RPMI7951 (cell line): ENCODE measurements around the gene HOXA10. TPM values are rescaled to one million over a fixed set of nuclear protein-coding genes. Genes with fewer than 3 reads are reported as not detected.

Experiments
- DNase-seq: peaks from one replicate; pipeline ENCODE4 v3.0.0-alpha.2; 2012; ENCODE audit warnings: low read depth
- total RNA-seq: library from RNA; depleted of rRNA; stranded (reverse); fragments of >200 nt; shearing (Covaris generic); gene quantifications from 2 replicates; pipeline ENCODE4 v1.2.3, GENCODE V29; 2014

HOXA10 gene
- total RNA-seq, 1 experiment from 2014 or later: 18.7 TPM

GRCh38 chr7:27157702-27158431 lies 16.3 kb downstream of the HOXA10 start:
- no peak for DNase-seq

GRCh38 chr7:27156916-27157701 lies 17.0 kb downstream of the HOXA10 start:
- no peak for DNase-seq

- DNase-seq: peak; percentile 81
These were observed 17.6 kb downstream of the HOXA10 start, which contains the start of gene HOXA7 for GRCh38 chr7:27156508-27156898. Gene HOXA7, minus strand, starts transcription at chr7:27156675. Its CDS starts 130 bp downstream, at chr7:27156545.

GRCh38 chr7:27155816-27156507 lies 18.2 kb downstream of the HOXA10 start:
- peak; percentile 58 for DNase-seq

- DNase-seq: no peak
These were observed 19.0 kb downstream of the HOXA10 start for GRCh38 chr7:27154901-27155815.

- no peak for DNase-seq
These were observed 19.8 kb downstream of the HOXA10 start for GRCh38 chr7:27154369-27154768.

- DNase-seq: no peak
These were observed 20.6 kb downstream of the HOXA10 start for GRCh38 chr7:27153526-27153925.

- no peak for DNase-seq
These were observed 21.2 kb downstream of the HOXA10 start for GRCh38 chr7:27152816-27153442.

GRCh38 chr7:27151931-27152815 lies 21.9 kb downstream of the HOXA10 start, which contains the start of gene HOXA3:
Gene HOXA3, minus strand, starts transcription at chr7:27152583. Its CDS starts 41,943 bp downstream, at chr7:27110640.
- DNase-seq: peak; percentile 78

GRCh38 chr7:27151341-27151930 lies 22.7 kb downstream of the HOXA10 start:
- DNase-seq: no peak

- DNase-seq: peak; percentile 89
These were observed 23.4 kb downstream of the HOXA10 start for GRCh38 chr7:27150568-27151340.

- no peak for DNase-seq
These were observed 24.1 kb downstream of the HOXA10 start for GRCh38 chr7:27149842-27150567.

GRCh38 chr7:27148756-27149641 lies 25.1 kb downstream of the HOXA10 start:
- DNase-seq: peak; percentile 53

GRCh38 chr7:27148031-27148755 lies 25.9 kb downstream of the HOXA10 start:
- DNase-seq: no peak

- DNase-seq: no peak
These were observed 26.7 kb downstream of the HOXA10 start, which contains the start of gene HOXA6 for GRCh38 chr7:27147199-27148030. Gene HOXA6, minus strand, starts transcription at chr7:27147774. Its CDS starts 25 bp downstream, at chr7:27147749.
